Measurements from ENCODE around the gene ZNF480. TPM values are rescaled to one million over a fixed set of nuclear protein-coding genes. Genes with fewer than 3 reads are reported as not detected.

Gene ZNF480
- total RNA-seq, 1 donor from 2014 or later, result 9.0 TPM

DNA sequence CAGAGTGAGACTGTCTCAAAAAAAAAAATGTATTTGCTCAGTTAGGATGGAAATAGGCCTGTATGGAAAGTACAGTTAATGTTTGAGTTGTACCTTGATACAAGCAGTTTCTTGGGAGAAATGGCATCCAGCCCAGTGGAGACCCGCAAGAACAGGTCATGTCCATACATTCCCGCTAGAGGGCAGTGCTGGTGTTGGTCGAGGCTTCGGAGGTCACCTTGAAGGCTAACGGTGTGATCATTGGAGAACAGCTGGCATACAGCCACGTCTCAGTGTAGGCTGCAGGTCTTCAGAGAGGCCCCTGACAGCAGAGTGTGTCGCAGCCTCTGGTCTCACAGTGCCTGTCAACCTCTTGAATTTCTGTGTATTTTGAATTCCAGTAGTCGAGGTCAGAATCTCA lies 46.6 kb downstream of the ZNF480 start:
- H3K27me3 ChIP-seq (ENCODE audit: low read depth), result no peaks in the 10 kb centered on the region
- peaks cover 9% of the 10 kb centered on the region for H3K36me3 ChIP-seq
- TF ChIP-seq, protein P1, sequence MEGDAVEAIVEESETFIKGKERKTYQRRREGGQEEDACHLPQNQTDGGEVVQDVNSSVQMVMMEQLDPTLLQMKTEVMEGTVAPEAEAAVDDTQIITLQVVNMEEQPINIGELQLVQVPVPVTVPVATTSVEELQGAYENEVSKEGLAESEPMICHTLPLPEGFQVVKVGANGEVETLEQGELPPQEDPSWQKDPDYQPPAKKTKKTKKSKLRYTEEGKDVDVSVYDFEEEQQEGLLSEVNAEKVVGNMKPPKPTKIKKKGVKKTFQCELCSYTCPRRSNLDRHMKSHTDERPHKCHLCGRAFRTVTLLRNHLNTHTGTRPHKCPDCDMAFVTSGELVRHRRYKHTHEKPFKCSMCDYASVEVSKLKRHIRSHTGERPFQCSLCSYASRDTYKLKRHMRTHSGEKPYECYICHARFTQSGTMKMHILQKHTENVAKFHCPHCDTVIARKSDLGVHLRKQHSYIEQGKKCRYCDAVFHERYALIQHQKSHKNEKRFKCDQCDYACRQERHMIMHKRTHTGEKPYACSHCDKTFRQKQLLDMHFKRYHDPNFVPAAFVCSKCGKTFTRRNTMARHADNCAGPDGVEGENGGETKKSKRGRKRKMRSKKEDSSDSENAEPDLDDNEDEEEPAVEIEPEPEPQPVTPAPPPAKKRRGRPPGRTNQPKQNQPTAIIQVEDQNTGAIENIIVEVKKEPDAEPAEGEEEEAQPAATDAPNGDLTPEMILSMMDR (IDR thresholded peaks at IDR 0.05), result peak; percentile 62
- intact Hi-C loops (cut with DNase I), result no loop called here
- H3K27ac ChIP-seq, result no peak overlapping the region
- H3K4me3 ChIP-seq, result no peak overlapping the region
- no peak for DNase-seq
- ATAC-seq, result peak; percentile 65 to 74
- no peaks in the 10 kb centered on the region for H3K4me1 ChIP-seq
- no peaks in the 10 kb centered on the region for H3K9me3 ChIP-seq

DNA sequence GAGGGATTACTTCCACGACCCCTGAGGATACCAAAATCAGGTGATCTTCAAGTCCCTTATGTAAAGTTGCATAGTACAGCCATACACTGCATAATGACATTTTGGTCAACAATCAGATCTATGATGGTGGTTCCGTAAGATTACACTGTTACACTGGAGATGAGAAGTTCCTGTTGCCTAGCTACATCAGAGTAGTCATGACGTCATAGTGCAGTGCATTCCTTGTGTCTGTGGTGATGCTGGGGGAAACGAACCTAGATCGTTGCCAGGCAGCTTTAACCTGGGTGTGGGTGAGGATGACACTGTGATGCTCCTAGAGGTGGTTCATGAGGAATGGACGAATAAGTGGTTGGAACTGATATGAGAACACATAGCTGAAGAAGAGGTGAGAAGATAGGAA lies 48.2 kb downstream of the ZNF480 start:
- no peak for DNase-seq
- H3K9me3 ChIP-seq, result no peaks in the 10 kb centered on the region
- no peak overlapping the region for H3K27ac ChIP-seq
- H3K4me1 ChIP-seq, result no peaks in the 10 kb centered on the region
- no peak for ATAC-seq
- peaks cover 26% of the 10 kb centered on the region for H3K36me3 ChIP-seq
- H3K27me3 ChIP-seq (ENCODE audit: low read depth), result no peaks in the 10 kb centered on the region
- TF ChIP-seq, protein P1 (IDR thresholded peaks at IDR 0.05), result no peak
- H3K4me3 ChIP-seq, result no peak overlapping the region
- intact Hi-C loops (cut with DNase I), result no loop called here

DNA sequence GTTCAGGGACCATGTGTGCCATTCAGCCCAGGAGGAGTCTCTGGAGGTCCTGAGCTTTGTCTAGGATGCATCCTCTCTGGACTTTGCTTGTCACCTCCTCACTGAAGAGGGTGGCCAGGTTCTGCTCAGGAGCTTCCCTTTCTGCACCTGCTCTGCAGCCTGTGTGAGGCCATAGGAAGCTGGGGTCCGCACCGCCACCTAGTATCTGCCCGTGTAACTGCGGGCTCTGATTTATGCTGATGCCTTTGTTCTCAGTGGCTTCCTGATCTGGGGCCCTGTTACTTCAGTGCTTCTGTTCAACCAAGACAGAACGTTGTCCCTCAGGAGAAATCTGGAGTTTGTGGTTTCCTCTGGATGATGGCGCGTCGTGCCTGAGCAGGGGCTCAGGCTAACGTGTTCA lies 54.5 kb downstream of the ZNF480 start:
- H3K4me1 ChIP-seq, result no peaks in the 10 kb centered on the region
- TF ChIP-seq, protein P1 (IDR thresholded peaks at IDR 0.05), result no peak
- no peak overlapping the region for H3K4me3 ChIP-seq
- intact Hi-C loops (cut with DNase I), result no loop called here
- peaks cover 3% of the 10 kb centered on the region for H3K9me3 ChIP-seq
- peaks cover 64% of the 10 kb centered on the region for H3K36me3 ChIP-seq
- H3K27ac ChIP-seq, result no peak overlapping the region
- H3K27me3 ChIP-seq (ENCODE audit: low read depth), result no peaks in the 10 kb centered on the region
- no peak for ATAC-seq
- no peak for DNase-seq

DNA sequence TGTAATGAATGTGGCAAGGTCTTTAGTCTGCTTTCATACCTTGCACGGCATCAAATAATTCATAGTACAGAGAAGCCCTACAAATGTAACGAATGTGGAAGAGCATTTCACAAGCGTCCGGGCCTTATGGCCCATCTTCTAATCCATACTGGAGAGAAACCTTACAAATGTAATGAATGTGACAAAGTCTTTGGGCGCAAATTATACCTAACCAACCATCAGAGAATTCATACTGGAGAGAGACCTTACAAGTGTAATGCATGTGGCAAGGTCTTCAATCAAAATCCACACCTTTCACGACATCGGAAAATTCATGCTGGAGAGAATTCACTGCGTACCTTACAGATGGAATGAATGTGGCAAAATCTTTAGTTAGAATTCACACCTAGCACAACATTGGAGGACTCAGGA lies 69.5 kb downstream of the ZNF480 start:
- Histone ChIP-seq H3K4me1 (no peaks in the 10 kb centered on the region), H3K4me3 (no peak overlapping the region), H3K36me3 (no peaks in the 10 kb centered on the region), H3K27ac (no peak overlapping the region), H3K9me3 (peaks cover 75% of the 10 kb centered on the region), H3K27me3 (ENCODE audit: low read depth) (no peaks in the 10 kb centered on the region)
- TF ChIP-seq, protein P1 (IDR thresholded peaks at IDR 0.05), result no peak
- ATAC-seq (no peak), DNase-seq (no peak)
- intact Hi-C loops (cut with DNase I), result no loop called here

DNA sequence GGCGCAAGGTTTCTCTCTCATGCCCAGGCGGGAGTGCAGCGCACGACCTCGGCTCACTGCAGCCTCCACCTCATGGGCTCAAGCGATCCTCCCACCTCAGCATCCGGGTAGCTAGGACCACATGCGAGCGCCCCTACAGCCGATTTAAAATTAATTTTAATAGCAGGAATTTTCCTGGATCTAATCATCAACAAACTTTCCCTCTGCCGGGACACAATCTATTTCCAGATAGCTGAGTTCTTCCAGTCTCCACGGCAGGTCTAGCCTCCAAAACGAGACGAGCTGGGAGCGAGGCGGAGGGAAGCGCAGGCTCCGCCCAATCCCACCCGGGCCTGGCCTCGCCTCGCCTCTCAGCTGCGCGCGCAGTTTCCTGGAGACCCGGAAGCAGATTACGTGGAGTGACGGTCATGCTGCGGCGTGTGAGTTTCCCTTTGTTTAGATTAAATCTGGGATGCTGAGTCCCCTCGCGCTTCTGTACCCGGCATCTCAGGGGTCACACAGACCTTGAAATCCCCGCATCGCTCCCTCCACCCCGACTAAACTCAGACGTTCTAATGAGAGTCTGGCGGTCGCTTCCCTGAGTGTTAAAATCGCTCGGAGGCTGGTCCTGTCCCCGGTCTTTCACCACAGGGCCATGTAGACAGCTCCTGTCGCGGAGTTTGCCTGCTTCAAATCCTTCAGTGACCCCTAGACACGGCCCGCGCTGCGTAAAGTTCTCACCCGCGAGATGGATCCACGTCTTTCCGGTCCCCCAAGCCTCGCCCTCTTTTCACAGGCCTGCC lies 72.8 kb downstream of the ZNF480 start, which contains the start of gene ZNF880:
ZNF880 (plus strand) TSS at position 365 of the 782 bp plus-strand sequence; CDS start at position 408, 43 bp downstream.
- Histone ChIP-seq H3K4me1 (no peaks in the 10 kb centered on the region), H3K9me3 (peaks cover 60% of the 10 kb centered on the region), H3K27me3 (ENCODE audit: low read depth) (no peaks in the 10 kb centered on the region), H3K36me3 (peaks cover 18% of the 10 kb centered on the region), H3K27ac (peak within 1 kb of the TSS; percentile 95), H3K4me3 (peak within 1 kb of the TSS; percentile 68)
- TF ChIP-seq, protein P1 (IDR thresholded peaks at IDR 0.05), result no peak
- intact Hi-C loops (cut with DNase I), result no loop called here
- ATAC-seq (peak; percentile 98 to 99), DNase-seq (peak; percentile 94)
